Spleen (tissue), 11 donors: ENCODE results near the gene DMBT1. TPM values are rescaled to one million over a fixed set of nuclear protein-coding genes. Genes with fewer than 3 reads are reported as not detected.

Source experiments
- DNase-seq: peaks from one replicate; pipeline ENCODE4 v3.0.0-alpha.2; 2020
- H3K27ac ChIP-seq, 8 donors: fragments of 200-600 bp; sonication (generic) in 7 of 8; 1 replicate in 4 of 8; 2 replicates in 4 of 8; pipeline versions ENCODE4 v1.5.0 to v1.8.0; 2016 to 2021; ENCODE audit warnings: inconsistent platforms in 4 of 8, mild to moderate bottlenecking in 4 of 8, moderate library complexity in 1 of 8
- H3K27me3 ChIP-seq, 7 donors: fragments of 200-600 bp; sonication (generic) in 6 of 7; replicated peaks in 1 of 7; 1 replicate in 4 of 7; 2 replicates in 3 of 7; pipeline versions ENCODE4 v1.5.0 to v1.8.0; 2016 to 2021; ENCODE audit warnings: inconsistent platforms in 3 of 7, mild to moderate bottlenecking in 1 of 7
- H3K36me3 ChIP-seq, 6 donors: fragments of 200-600 bp; sonication (generic) in 5 of 6; 1 replicate in 4 of 6; 2 replicates in 2 of 6; pipeline versions ENCODE4 v1.5.0 to v1.8.0; 2016 to 2021; ENCODE audit warnings: inconsistent platforms in 2 of 6
- H3K4me1 ChIP-seq, 6 donors: fragments of 200-600 bp; sonication (generic) in 5 of 6; 1 replicate in 3 of 6; 2 replicates in 3 of 6; pipeline versions ENCODE4 v1.5.0 to v1.8.0; 2016 to 2021; ENCODE audit warnings: inconsistent platforms in 3 of 6
- H3K4me3 ChIP-seq, 8 donors: fragments of 200-600 bp; sonication (generic) in 7 of 8; 1 replicate in 4 of 8; 2 replicates in 4 of 8; pipeline versions ENCODE4 v1.5.0 to v1.8.0; 2016 to 2021; ENCODE audit warnings: inconsistent platforms in 4 of 8, mild to moderate bottlenecking in 4 of 8, moderate library complexity in 2 of 8
- H3K9me3 ChIP-seq, 8 donors: fragments of 200-600 bp; sonication (generic) in 7 of 8; 1 replicate in 4 of 8; 2 replicates in 4 of 8; pipeline versions ENCODE4 v1.5.0 to v1.8.0; 2016 to 2021; ENCODE audit warnings: inconsistent platforms in 4 of 8
- CTCF ChIP-seq, 11 experiments: fragments of 200-600 bp in 7 of 11; fragments of 450-650 bp in 4 of 11; sonication (generic) in 4 of 11; IDR thresholded peaks in 8 of 11; conservative IDR thresholded peaks in 3 of 11; 1 replicate in 7 of 11; 2 replicates in 4 of 11; pipeline versions ENCODE4 v1.4.0 to v1.8.0; 2016 to 2021; ENCODE audit warnings: antibody characterized with exemption in 11 of 11, inconsistent platforms in 4 of 11, mild to moderate bottlenecking in 1 of 11
- POLR2A ChIP-seq, 3 donors: fragments of 450-650 bp; IDR thresholded peaks; one replicate each; pipeline ENCODE4 v1.5.1; 2017; ENCODE audit warnings: antibody characterized with exemption in 3 of 3, mild to moderate bottlenecking in 1 of 3
- POLR2AphosphoS5 ChIP-seq, 3 donors: sonication (generic); formaldehyde crosslinking; IDR thresholded peaks; one replicate each; pipeline ENCODE4 v1.5.1; 2017; ENCODE audit warnings: antibody characterized with exemption in 3 of 3
- WGBS, 5 donors: extraction: QIAGEN DNeasy Blood & Tissue Kit in 3 of 5; methylation state at CpG; one replicate each; pipeline versions ENCODE4 v1.1.5 to v1.1.7; 2013 to 2018; 5-methylcytosine and 5-hydroxymethylcytosine counted together
- intact Hi-C: fragments of 100-400 bp; cut with DNase I; formaldehyde crosslinking; loops from one replicate; pipeline ENCODE4 v1.15.0; 2023; ENCODE audit warnings: low total_unique reads
- polyA plus RNA-seq, 3 donors: library from polyadenylated mRNA; stranded (reverse); fragments of 200-250 nt; gene quantifications; one replicate each; pipeline ENCODE4 v1.2.1, GENCODE V29; 2013
- total RNA-seq, 7 donors: library from RNA; depleted of rRNA in 3 of 7; stranded (reverse); fragments of >200 nt in 3 of 7; fragmentation: NEBNext Ultra II Directional in 4 of 7; extraction: Animal tissue kit (Norgen Biotek cat#: 25700) in 4 of 7; gene quantifications; one replicate each; pipeline versions ENCODE4 v1.1.0 to v1.2.1, GENCODE V29; 2016 to 2021
- donor health status: healthy with polysubstance abuse.
- donor health status: DM: no; HTN: no; CAD: no; lungs with moderate emphysema.
- donor health status: DM: no; HTN: no; CAD: no.
- donor health status: Bipolar disorder and iron deficiency.
- donor health status: healthy.
- donor health status: DM: no; HTN: no; CAD: no.
- donor health status: DM: yes; HTN: yes; CAD: no.

The DMBT1 gene
- total and polyA plus RNA-seq, 10 donors = 0.02 to 0.29 (median 0.03) TPM; not detected in 6

DNA sequence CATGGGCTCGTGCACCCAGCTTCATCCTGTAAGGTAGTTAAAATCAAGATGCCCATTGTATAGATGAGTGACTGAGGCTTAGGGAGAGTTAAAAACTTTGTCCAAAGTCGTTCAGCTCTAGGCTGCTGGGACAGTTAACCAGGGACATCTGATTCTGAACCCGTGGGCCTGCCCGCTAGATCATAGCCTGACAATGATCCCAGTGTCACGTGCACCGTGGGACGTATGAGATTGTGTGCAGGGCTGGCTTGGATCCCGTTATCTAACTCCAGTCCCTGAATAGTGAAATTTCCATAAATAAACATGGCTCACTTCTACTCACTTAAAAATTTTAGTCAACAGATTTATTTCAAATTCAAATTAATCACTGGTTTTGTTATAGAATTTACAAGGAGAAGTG, 114.2 kb downstream of the DMBT1 start:
- H3K27me3 ChIP-seq = peaks cover 0 to 4% (median 0%) of the 10 kb centered on the region in 7 donors
- no peaks in the 10 kb centered on the region for H3K36me3 ChIP-seq

GRCh38 chr10:122675278-122675677, 114.7 kb downstream of the DMBT1 start:
- H3K9me3 ChIP-seq = no peaks in the 10 kb centered on the region
- H3K4me1 ChIP-seq = no peaks in the 10 kb centered on the region
- TF ChIP-seq CTCF (IDR thresholded peaks at IDR 0.05 in 8 of 11, conservative IDR thresholded peaks at IDR 0.05 in 3 of 11) (no peak), POLR2A (IDR thresholded peaks at IDR 0.05) (no peak), POLR2AphosphoS5 (IDR thresholded peaks at IDR 0.05) (no peak)
- no peaks in the 10 kb centered on the region for H3K36me3 ChIP-seq
- no peak overlapping the region for H3K4me3 ChIP-seq
- no peak for DNase-seq
- intact Hi-C loops = no loop called here
- peaks cover 0 to 4% (median 0%) of the 10 kb centered on the region in 7 donors for H3K27me3 ChIP-seq
- H3K27ac ChIP-seq = no peak overlapping the region
- 69 to 96% (median 71%) methylated on average over 2 of the region's 2 CpGs for WGBS, 5 donors

More for the DNA sequence above, 114.2 kb downstream of the DMBT1 start:
- no peaks in the 10 kb centered on the region for H3K9me3 ChIP-seq
- no peaks in the 10 kb centered on the region for H3K4me1 ChIP-seq
- no peak for DNase-seq
- intact Hi-C loops = no loop called here
- no peak overlapping the region for H3K27ac ChIP-seq
- WGBS, 5 donors = 69 to 84% (median 74%) methylated on average over 8 of the region's 8 CpGs
- no peak for TF ChIP-seq POLR2AphosphoS5 (IDR thresholded peaks at IDR 0.05)
- H3K4me3 ChIP-seq = no peak overlapping the region

DNA sequence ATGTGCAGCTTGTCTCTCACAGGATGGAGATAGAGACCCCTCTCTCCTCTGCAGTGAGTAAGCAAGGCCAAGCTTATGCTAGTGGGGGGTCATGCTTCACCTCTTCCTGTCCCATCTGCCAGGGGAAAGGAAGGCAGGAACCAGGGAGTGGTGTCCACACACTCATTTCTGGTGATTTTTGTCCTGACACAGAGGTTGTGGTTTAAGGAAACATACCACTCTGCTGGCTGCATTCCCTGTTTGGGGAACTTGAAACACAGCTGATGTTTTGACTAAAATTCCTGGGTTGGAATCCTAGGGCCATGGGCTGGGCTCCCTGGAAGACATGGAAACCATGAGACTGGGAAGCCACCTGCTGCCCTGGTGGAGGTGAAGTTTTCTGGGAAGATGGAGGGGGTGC, 117.7 kb downstream of the DMBT1 start:
- H3K9me3 ChIP-seq = no peaks in the 10 kb centered on the region
- peaks cover 0 to 4% (median 0%) of the 10 kb centered on the region in 7 donors for H3K27me3 ChIP-seq
- H3K36me3 ChIP-seq = no peaks in the 10 kb centered on the region
- no peak overlapping the region for H3K27ac ChIP-seq
- intact Hi-C loops = no loop called here
- TF ChIP-seq CTCF (IDR thresholded peaks at IDR 0.05 in 8 of 11, conservative IDR thresholded peaks at IDR 0.05 in 3 of 11) (no peak), POLR2AphosphoS5 (IDR thresholded peaks at IDR 0.05) (no peak), POLR2A (IDR thresholded peaks at IDR 0.05) (no peak)
- no peak for DNase-seq
- no peaks in the 10 kb centered on the region for H3K4me1 ChIP-seq
- H3K4me3 ChIP-seq = no peak overlapping the region

- H3K27ac ChIP-seq = no peak overlapping the region
- WGBS, 5 donors = 54 to 82% (median 76%) methylated on average over 5 of the region's 5 CpGs
- H3K36me3 ChIP-seq = no peaks in the 10 kb centered on the region
- intact Hi-C loops = no loop called here
- TF ChIP-seq POLR2A (IDR thresholded peaks at IDR 0.05) (no peak), POLR2AphosphoS5 (IDR thresholded peaks at IDR 0.05) (no peak), CTCF (IDR thresholded peaks at IDR 0.05 in 8 of 11, conservative IDR thresholded peaks at IDR 0.05 in 3 of 11) (no peak)
- no peaks in the 10 kb centered on the region for H3K4me1 ChIP-seq
- no peak for DNase-seq
- no peaks in the 10 kb centered on the region for H3K9me3 ChIP-seq
- H3K4me3 ChIP-seq = no peak overlapping the region
- peaks cover 0 to 22% (median 0%) of the 10 kb centered on the region in 7 donors for H3K27me3 ChIP-seq
Measured at GRCh38 chr10:122682522-122682921, 122.0 kb downstream of the DMBT1 start.
